ENCODE measurements around the gene FKTN.

- TF ChIP-seq CTCF (IDR thresholded peaks at IDR 0.05; ENCODE audit: borderline replicate concordance, extremely low read depth, low read length, poor library complexity, severe bottlenecking) (no peak), EZH2 (IDR thresholded peaks at IDR 0.05; ENCODE audit: borderline replicate concordance, low read depth, low read length, severe bottlenecking) (no peak)
Measured at GRCh38 chr9:105678781-105679180, 120.8 kb downstream of the FKTN start.

Data from DND-41 (cell line).